IPS-15b (cell line): ENCODE data around the gene PAFAH1B2.
"Not testable (repeated sequence)": the region's sequence is repeated elsewhere in the genome, so short reads cannot be mapped to it uniquely, and the experiment has no call there.

Source experiments
- H3K27me3 ChIP-seq: one replicate; pipeline ENCODE4 v1.6.1; 2013; ENCODE audit warnings: low read length; ENCODE audit not compliant: control insufficient read depth, insufficient read depth
- H3K36me3 ChIP-seq: one replicate; pipeline ENCODE4 v1.6.1; 2013; ENCODE audit warnings: low read length; ENCODE audit not compliant: control insufficient read depth, insufficient read depth
- H3K4me1 ChIP-seq: one replicate; pipeline ENCODE4 v1.6.1; 2013; ENCODE audit warnings: mild to moderate bottlenecking, low read length; ENCODE audit not compliant: control insufficient read depth, insufficient read depth
- H3K4me3 ChIP-seq: one replicate; pipeline ENCODE4 v1.5.1; 2013; ENCODE audit warnings: low read depth, low read length
- H3K9ac ChIP-seq: one replicate; pipeline ENCODE4 v1.6.1; 2013; ENCODE audit warnings: low read depth, mild to moderate bottlenecking, low read length
- H3K9me3 ChIP-seq: one replicate; pipeline ENCODE4 v1.6.1; 2013; ENCODE audit warnings: mild to moderate bottlenecking, low read length; ENCODE audit not compliant: control insufficient read depth, insufficient read depth

PAFAH1B2 gene

DNA sequence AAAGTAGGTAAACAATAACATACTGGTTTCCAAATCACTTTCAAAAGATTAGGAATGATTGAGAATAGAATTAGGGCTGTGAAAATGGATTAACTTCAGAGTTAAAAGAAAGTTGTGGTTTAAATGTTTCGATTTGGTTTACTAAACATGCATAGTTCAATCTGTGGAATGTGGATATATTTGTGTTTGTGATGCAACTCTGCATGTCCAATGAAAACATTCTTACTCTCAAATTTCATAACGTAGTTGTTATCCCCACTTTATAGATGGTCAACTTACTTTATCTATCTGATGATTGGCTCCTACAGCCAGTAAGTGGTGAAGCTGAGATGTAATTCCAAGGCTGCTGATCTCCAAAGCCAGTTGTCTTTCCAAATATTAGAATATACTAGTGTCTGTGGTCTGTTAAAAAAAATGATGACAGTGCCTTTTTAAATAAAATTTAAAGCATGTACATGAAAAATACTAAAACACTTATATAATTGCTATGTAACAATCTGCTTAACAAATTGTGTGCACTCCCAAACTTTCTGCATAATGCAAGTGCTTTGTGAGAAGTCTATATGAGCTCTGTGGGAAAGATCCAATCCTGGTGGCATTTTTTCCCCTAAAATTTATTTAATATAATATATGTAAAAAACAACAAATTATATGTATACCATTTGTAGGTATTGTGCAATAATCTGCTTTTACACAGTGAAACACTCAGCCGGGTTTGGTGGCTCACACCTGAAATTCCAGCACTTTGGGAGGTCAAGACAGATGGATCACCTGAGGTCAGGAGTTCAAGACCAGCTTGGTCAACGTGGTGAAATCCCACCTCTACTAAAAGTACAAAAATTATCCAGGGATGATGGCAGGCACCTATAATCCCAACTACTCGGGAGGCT is 36.1 kb upstream of the PAFAH1B2 start:
- no peaks in the 10 kb centered on the region for H3K27me3 ChIP-seq
- H3K9me3 ChIP-seq = no peaks in the 10 kb centered on the region
- H3K9ac ChIP-seq = no peak overlapping the region
- H3K4me1 ChIP-seq = no peaks in the 10 kb centered on the region
- no peaks in the 10 kb centered on the region for H3K36me3 ChIP-seq
- H3K4me3 ChIP-seq = no peak overlapping the region

DNA sequence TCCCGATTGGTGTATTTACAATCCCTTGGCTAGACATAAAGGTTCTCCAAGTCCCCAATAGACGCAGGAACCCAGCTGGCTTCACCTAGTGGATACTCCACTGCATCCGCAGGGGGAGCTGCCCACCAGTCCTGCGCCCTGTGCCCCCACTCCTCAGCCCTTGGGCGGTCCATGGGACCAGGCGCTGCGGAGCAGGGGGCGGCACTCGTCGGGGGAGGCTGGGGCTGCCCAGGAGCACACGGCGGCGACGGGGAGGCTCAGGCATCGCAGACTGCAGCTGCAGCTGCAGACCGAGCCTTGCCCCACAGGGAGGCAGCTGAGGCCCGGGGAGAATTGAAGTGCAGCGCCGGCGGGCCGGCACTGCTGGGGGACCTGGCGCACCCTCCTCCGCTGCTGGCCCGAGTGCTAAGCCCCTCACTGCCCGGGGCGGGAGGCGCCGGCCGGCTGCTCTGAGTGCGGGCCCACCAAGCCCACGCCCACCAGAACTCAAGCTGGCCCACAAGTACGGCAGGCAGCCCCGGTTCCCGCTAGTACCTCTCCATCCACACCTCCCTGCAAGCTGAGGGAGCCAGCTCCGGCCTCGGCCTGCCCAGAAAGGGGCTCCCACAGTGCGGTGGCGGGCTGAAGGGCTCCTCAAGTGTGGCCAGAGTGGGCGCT is 33.7 kb upstream of the PAFAH1B2 start:
- Histone ChIP-seq H3K9ac (no peak overlapping the region), H3K9me3 (no peaks in the 10 kb centered on the region), H3K4me3 (no peak overlapping the region), H3K4me1 (no peaks in the 10 kb centered on the region), H3K36me3 (no peaks in the 10 kb centered on the region), H3K27me3 (no peaks in the 10 kb centered on the region)

DNA sequence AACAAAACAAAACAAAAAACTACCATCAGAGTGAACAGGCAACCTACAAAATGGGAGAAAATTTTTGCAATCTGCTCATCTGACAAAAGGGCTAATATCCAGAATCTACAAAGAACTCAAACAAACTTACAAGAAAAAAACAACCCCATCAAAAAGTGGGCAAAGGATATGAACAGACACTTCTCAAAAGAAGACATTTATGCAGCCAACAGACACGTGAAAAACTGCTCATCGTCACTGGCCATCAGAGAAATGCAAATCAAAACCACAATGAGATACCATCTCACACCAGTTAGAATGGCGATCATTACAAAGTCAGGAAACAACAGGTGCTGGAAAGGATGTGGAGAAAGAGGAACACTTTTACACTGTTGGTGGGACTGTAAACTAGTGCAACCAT is 31.6 kb upstream of the PAFAH1B2 start:
- H3K9me3 ChIP-seq, H3K36me3 ChIP-seq, H3K27me3 ChIP-seq, H3K4me3 ChIP-seq, H3K9ac ChIP-seq, H3K4me1 ChIP-seq: not testable (repeated sequence)

GRCh38 chr11:117112939-117113338 is 31.1 kb upstream of the PAFAH1B2 start:
- H3K9ac ChIP-seq, H3K4me3 ChIP-seq, H3K4me1 ChIP-seq, H3K27me3 ChIP-seq, H3K9me3 ChIP-seq, H3K36me3 ChIP-seq: not testable (repeated sequence)

GRCh38 chr11:117117681-117118080 is 26.4 kb upstream of the PAFAH1B2 start:
- Histone ChIP-seq H3K27me3 (no peaks in the 10 kb centered on the region), H3K4me1 (no peaks in the 10 kb centered on the region), H3K4me3 (no peak overlapping the region), H3K9ac (no peak overlapping the region), H3K9me3 (no peaks in the 10 kb centered on the region), H3K36me3 (no peaks in the 10 kb centered on the region)

- no peaks in the 10 kb centered on the region for H3K9me3 ChIP-seq
- no peak overlapping the region for H3K9ac ChIP-seq
- no peaks in the 10 kb centered on the region for H3K27me3 ChIP-seq
- H3K36me3 ChIP-seq = no peaks in the 10 kb centered on the region
- no peak overlapping the region for H3K4me3 ChIP-seq
- no peaks in the 10 kb centered on the region for H3K4me1 ChIP-seq
Measured at GRCh38 chr11:117121176-117121575, 22.9 kb upstream of the PAFAH1B2 start.

- no peaks in the 10 kb centered on the region for H3K9me3 ChIP-seq
- H3K4me3 ChIP-seq = no peak overlapping the region
- H3K9ac ChIP-seq = no peak overlapping the region
- H3K36me3 ChIP-seq = no peaks in the 10 kb centered on the region
- H3K4me1 ChIP-seq = no peaks in the 10 kb centered on the region
- no peaks in the 10 kb centered on the region for H3K27me3 ChIP-seq
Measured at GRCh38 chr11:117122556-117122955, 21.5 kb upstream of the PAFAH1B2 start.

DNA sequence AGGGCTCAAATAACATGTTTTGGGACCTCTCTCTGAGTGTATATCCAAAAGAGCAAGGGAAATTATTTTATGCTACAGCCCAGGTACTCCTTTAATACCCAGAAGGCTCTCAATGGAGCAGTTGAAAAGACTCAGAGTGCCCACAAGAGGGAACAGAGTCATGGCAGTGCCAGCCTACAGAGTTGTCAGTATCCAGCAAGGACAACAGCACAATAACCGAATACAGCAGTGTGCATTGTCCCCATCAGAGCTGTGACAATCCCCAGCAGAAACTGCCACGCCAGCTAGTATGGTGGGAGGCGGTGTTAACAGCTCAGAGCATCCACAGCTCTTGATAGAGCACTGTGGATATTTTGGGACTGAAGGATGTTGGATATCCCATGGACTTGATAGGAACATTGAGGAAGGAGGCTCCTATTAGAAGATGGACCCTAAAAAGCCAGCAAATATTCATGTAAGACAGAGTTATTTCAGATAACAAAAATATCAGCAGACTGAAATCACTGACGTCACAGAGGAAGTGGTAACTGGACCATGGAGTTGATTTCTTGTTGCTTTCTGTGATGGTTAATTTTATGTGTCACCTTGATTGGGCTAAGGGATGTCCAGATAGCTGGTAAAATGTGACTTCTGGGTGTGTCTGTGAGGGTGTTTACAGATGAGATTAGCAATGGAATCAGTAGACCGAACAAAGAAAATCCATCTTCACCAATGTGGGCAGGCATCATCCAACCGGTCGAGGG is 17.7 kb upstream of the PAFAH1B2 start:
- Histone ChIP-seq H3K9ac (no peak overlapping the region), H3K9me3 (no peaks in the 10 kb centered on the region), H3K36me3 (no peaks in the 10 kb centered on the region), H3K4me3 (no peak overlapping the region), H3K4me1 (no peaks in the 10 kb centered on the region), H3K27me3 (no peaks in the 10 kb centered on the region)

- H3K4me1 ChIP-seq = no peaks in the 10 kb centered on the region
- no peak overlapping the region for H3K4me3 ChIP-seq
- H3K9me3 ChIP-seq = no peaks in the 10 kb centered on the region
- H3K9ac ChIP-seq = no peak overlapping the region
- H3K36me3 ChIP-seq = no peaks in the 10 kb centered on the region
- H3K27me3 ChIP-seq = no peaks in the 10 kb centered on the region
Measured at GRCh38 chr11:117127171-117127901, 16.8 kb upstream of the PAFAH1B2 start.

DNA sequence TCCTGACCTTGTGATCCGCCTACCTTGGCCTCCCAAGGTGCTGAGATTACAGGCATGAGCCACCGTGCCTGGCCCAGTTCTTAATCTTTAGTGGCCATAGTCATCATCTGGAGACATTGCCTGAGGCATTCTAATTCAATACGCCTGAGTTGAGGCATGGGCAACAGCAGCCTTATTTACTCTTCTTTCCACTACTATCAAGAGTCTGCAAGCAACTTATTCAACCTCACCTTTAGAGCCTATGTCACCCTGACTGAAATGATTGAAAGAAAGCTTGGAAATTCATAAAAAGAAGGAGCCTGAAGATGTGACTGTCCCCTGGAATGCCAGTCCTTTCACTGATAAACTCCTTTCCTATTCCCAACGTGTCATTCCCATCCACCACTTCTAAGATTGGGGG is 15.8 kb upstream of the PAFAH1B2 start:
- Histone ChIP-seq H3K27me3 (no peaks in the 10 kb centered on the region), H3K9ac (no peak overlapping the region), H3K9me3 (no peaks in the 10 kb centered on the region), H3K4me1 (no peaks in the 10 kb centered on the region), H3K36me3 (no peaks in the 10 kb centered on the region), H3K4me3 (no peak overlapping the region)

DNA sequence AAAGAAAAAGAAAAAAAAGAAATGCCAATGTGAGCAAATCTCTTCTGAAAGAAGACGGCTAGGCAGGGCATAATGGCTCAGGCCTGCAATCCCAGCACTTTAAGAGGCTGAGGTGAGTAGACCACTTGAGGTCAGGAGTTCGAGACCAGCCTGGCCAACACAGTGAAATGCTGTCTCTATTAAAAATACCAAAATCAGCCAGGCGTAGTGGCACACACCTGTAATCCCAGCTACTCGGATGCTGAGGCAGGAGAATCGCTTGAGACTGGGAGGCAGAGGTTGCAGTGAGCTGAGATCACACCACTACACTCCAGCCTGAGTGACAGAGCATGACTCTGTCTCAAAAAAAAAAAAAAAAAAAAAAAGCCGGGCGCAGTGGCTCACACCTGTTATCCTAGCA is 13.7 kb upstream of the PAFAH1B2 start:
- H3K4me3 ChIP-seq, H3K9ac ChIP-seq, H3K36me3 ChIP-seq, H3K27me3 ChIP-seq, H3K4me1 ChIP-seq, H3K9me3 ChIP-seq: not testable (repeated sequence)
